ENCODE measurements around the gene CBX1.
"Not testable (repeated sequence)": the region's sequence is repeated elsewhere in the genome, so short reads cannot be mapped to it uniquely, and the experiment has no call there.

The CBX1 gene

DNA sequence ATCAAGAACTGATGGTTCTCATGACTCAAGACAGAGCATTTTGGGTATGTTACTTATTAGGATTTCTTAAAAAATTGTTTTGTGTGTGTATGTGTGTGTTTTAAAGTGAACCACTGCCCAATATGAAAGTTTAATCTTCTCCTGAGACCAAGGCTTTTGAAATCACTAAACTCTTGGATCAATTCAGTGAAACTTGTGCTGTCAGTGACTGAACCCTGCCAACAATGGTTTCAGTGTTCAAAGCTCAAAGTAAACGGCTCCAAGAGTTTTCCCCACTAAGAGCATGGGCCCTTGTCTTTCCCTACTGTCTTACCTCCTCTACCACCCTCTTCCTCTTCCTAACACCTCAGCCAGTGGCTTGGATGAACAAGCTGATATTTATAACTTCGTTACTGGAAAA lies 31.1 kb downstream of the CBX1 start:
- Histone ChIP-seq H3K27ac (ENCODE audit: low read depth, low read length) (no peak overlapping the region), H3K36me3 (ENCODE audit: control insufficient read depth, insufficient read depth, low read length) (peaks cover 86% of the 10 kb centered on the region)

GRCh38 chr17:48068491-48068961 lies 32.8 kb downstream of the CBX1 start:
- no peak overlapping the region for H3K27ac ChIP-seq (ENCODE audit: low read depth, low read length)

More for the DNA sequence above, 31.1 kb downstream of the CBX1 start:
- no peak overlapping the region for H3K9ac ChIP-seq (ENCODE audit: low read depth, low read length)
- H3K9me3 ChIP-seq (ENCODE audit: control insufficient read depth, insufficient read depth, low read length): no peaks in the 10 kb centered on the region
- no peak overlapping the region for H3K4me3 ChIP-seq (ENCODE audit: low read depth, low read length)
- H3K27me3 ChIP-seq (ENCODE audit: control insufficient read depth, insufficient read depth, low read length): no peaks in the 10 kb centered on the region
- H3K4me1 ChIP-seq (ENCODE audit: control insufficient read depth, insufficient read depth, low read length): peaks cover 9% of the 10 kb centered on the region

GRCh38 chr17:48067808-48068207 lies 33.5 kb downstream of the CBX1 start:
- not testable (repeated sequence) for H3K27ac ChIP-seq (ENCODE audit: low read depth, low read length); H3K27me3 ChIP-seq (ENCODE audit: control insufficient read depth, insufficient read depth, low read length); H3K9ac ChIP-seq (ENCODE audit: low read depth, low read length); H3K9me3 ChIP-seq (ENCODE audit: control insufficient read depth, insufficient read depth, low read length); H3K4me1 ChIP-seq (ENCODE audit: control insufficient read depth, insufficient read depth, low read length); H3K4me3 ChIP-seq (ENCODE audit: low read depth, low read length)
- H3K36me3 ChIP-seq (ENCODE audit: control insufficient read depth, insufficient read depth, low read length): peaks cover 85% of the 10 kb centered on the region

More at GRCh38 chr17:48068491-48068961, 32.8 kb downstream of the CBX1 start:
- Histone ChIP-seq H3K9me3 (ENCODE audit: control insufficient read depth, insufficient read depth, low read length) (no peaks in the 10 kb centered on the region), H3K4me3 (ENCODE audit: low read depth, low read length) (no peak overlapping the region), H3K4me1 (ENCODE audit: control insufficient read depth, insufficient read depth, low read length) (peaks cover 9% of the 10 kb centered on the region), H3K36me3 (ENCODE audit: control insufficient read depth, insufficient read depth, low read length) (peaks cover 85% of the 10 kb centered on the region), H3K9ac (ENCODE audit: low read depth, low read length) (no peak overlapping the region), H3K27me3 (ENCODE audit: control insufficient read depth, insufficient read depth, low read length) (no peaks in the 10 kb centered on the region)

DNA sequence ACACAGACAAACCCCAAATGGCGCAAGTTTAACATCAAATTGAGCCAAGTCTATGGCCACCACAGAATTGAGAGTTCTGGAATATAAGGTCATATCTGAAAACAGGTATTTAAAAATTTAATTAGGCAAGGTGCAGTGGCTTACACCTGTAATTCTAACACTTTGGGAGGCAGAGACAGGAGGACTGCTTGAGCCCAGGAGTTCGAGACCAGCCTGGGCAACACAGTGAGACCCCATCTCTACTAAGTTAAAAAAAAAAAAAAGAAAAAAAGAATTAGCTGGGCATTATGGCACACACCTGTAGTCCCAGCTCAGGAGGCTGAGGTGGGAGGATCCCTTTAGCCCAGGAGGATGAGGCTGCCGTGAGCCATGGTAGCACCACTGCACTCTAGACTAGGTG lies 34.0 kb downstream of the CBX1 start:
- Histone ChIP-seq H3K9me3 (ENCODE audit: control insufficient read depth, insufficient read depth, low read length) (no peaks in the 10 kb centered on the region), H3K36me3 (ENCODE audit: control insufficient read depth, insufficient read depth, low read length) (peaks cover 88% of the 10 kb centered on the region), H3K27ac (ENCODE audit: low read depth, low read length) (peak overlapping the region; percentile 4)

DNA sequence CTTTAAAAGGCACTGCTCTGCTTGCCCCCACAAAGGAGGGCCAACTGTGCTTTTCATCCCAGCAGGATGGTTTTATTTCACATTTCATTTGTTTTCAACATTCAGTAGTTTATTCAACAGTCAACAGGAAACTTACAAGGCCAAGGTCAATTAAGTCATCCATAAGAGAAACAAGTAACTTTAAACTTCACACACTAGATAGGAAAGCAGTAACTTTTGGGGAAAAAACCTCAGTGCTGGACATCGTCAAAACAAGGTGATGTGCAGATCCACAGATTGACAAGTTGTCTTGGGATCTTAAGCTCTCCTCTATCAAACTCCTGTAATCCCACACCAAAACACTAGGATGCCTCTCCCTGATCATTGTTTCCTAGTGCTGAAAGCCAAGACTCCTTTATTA lies 34.6 kb downstream of the CBX1 start:
- Histone ChIP-seq H3K9me3 (ENCODE audit: control insufficient read depth, insufficient read depth, low read length) (no peaks in the 10 kb centered on the region), H3K4me3 (ENCODE audit: low read depth, low read length) (no peak overlapping the region), H3K27ac (ENCODE audit: low read depth, low read length) (peak overlapping the region; percentile 4), H3K36me3 (ENCODE audit: control insufficient read depth, insufficient read depth, low read length) (peaks cover 88% of the 10 kb centered on the region), H3K4me1 (ENCODE audit: control insufficient read depth, insufficient read depth, low read length) (peaks cover 9% of the 10 kb centered on the region), H3K27me3 (ENCODE audit: control insufficient read depth, insufficient read depth, low read length) (no peaks in the 10 kb centered on the region), H3K9ac (ENCODE audit: low read depth, low read length) (no peak overlapping the region)

More for the DNA sequence above, 34.0 kb downstream of the CBX1 start:
- Histone ChIP-seq H3K4me1 (ENCODE audit: control insufficient read depth, insufficient read depth, low read length) (peaks cover 9% of the 10 kb centered on the region), H3K27me3 (ENCODE audit: control insufficient read depth, insufficient read depth, low read length) (no peaks in the 10 kb centered on the region), H3K9ac (ENCODE audit: low read depth, low read length) (no peak overlapping the region), H3K4me3 (ENCODE audit: low read depth, low read length) (no peak overlapping the region)

GRCh38 chr17:48066192-48066591 lies 35.1 kb downstream of the CBX1 start:
- no peak overlapping the region for H3K9ac ChIP-seq (ENCODE audit: low read depth, low read length)
- H3K4me3 ChIP-seq (ENCODE audit: low read depth, low read length): no peak overlapping the region
- H3K27me3 ChIP-seq (ENCODE audit: control insufficient read depth, insufficient read depth, low read length): no peaks in the 10 kb centered on the region
- H3K36me3 ChIP-seq (ENCODE audit: control insufficient read depth, insufficient read depth, low read length): peaks cover 87% of the 10 kb centered on the region
- H3K4me1 ChIP-seq (ENCODE audit: control insufficient read depth, insufficient read depth, low read length): peaks cover 9% of the 10 kb centered on the region
- H3K27ac ChIP-seq (ENCODE audit: low read depth, low read length): peak overlapping the region; percentile 65
- H3K9me3 ChIP-seq (ENCODE audit: control insufficient read depth, insufficient read depth, low read length): no peaks in the 10 kb centered on the region

GRCh38 chr17:48064638-48065037 lies 36.6 kb downstream of the CBX1 start:
- Histone ChIP-seq H3K9me3 (ENCODE audit: control insufficient read depth, insufficient read depth, low read length) (no peaks in the 10 kb centered on the region), H3K27ac (ENCODE audit: low read depth, low read length) (no peak overlapping the region), H3K9ac (ENCODE audit: low read depth, low read length) (no peak overlapping the region), H3K27me3 (ENCODE audit: control insufficient read depth, insufficient read depth, low read length) (no peaks in the 10 kb centered on the region), H3K4me1 (ENCODE audit: control insufficient read depth, insufficient read depth, low read length) (peaks cover 9% of the 10 kb centered on the region), H3K36me3 (ENCODE audit: control insufficient read depth, insufficient read depth, low read length) (peaks cover 83% of the 10 kb centered on the region), H3K4me3 (ENCODE audit: low read depth, low read length) (no peak overlapping the region)

DNA sequence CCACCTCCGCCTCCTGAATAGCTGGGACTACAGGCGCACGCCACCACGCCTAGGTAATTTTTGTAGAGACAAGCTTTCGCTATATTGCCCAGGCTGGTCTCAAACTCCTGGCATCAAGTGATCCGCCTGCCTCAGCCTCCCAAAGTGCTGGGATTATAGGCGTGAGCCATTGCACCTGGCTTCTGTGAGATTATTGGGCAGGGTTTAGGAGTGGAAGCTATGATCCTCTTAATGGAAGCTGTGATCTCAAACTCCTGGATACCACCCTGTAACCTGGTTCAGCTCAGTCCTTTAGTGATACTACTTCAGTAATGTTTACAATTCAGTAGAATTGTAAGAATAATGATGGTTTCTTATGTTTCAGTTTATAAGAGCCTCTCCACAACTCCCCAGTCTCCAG lies 39.0 kb downstream of the CBX1 start:
- Histone ChIP-seq H3K27me3 (ENCODE audit: control insufficient read depth, insufficient read depth, low read length) (no peaks in the 10 kb centered on the region), H3K4me1 (ENCODE audit: control insufficient read depth, insufficient read depth, low read length) (peaks cover 9% of the 10 kb centered on the region), H3K9ac (ENCODE audit: low read depth, low read length) (no peak overlapping the region), H3K9me3 (ENCODE audit: control insufficient read depth, insufficient read depth, low read length) (no peaks in the 10 kb centered on the region), H3K36me3 (ENCODE audit: control insufficient read depth, insufficient read depth, low read length) (peaks cover 88% of the 10 kb centered on the region), H3K4me3 (ENCODE audit: low read depth, low read length) (no peak overlapping the region), H3K27ac (ENCODE audit: low read depth, low read length) (no peak overlapping the region)

DNA sequence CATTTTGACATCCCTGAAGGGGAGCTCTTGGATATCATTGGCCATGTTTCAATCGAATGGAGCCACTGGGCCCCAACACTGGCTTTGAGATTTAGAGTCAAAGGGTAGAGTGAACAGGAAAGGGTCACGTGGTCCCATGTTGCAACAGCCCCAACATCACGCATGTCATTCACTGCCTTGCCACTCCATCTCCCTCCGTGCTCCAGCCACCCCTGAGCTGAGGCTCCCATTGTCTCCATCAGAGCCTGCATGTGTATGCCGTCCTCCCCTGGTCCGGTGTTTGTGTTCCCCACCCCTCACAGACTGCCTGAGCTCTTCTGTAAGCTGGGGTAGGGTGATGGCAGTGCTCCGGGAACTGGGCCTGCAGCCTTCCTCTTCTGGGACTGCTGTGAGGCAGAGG lies 41.0 kb downstream of the CBX1 start:
- Histone ChIP-seq H3K4me1 (ENCODE audit: control insufficient read depth, insufficient read depth, low read length) (peaks cover 11% of the 10 kb centered on the region), H3K27me3 (ENCODE audit: control insufficient read depth, insufficient read depth, low read length) (no peaks in the 10 kb centered on the region), H3K4me3 (ENCODE audit: low read depth, low read length) (no peak overlapping the region), H3K9ac (ENCODE audit: low read depth, low read length) (no peak overlapping the region), H3K27ac (ENCODE audit: low read depth, low read length) (no peak overlapping the region), H3K36me3 (ENCODE audit: control insufficient read depth, insufficient read depth, low read length) (peaks cover 85% of the 10 kb centered on the region), H3K9me3 (ENCODE audit: control insufficient read depth, insufficient read depth, low read length) (no peaks in the 10 kb centered on the region)

GRCh38 chr17:48059125-48059668 lies 42.1 kb downstream of the CBX1 start:
- peaks cover 11% of the 10 kb centered on the region for H3K4me1 ChIP-seq (ENCODE audit: control insufficient read depth, insufficient read depth, low read length)
- H3K36me3 ChIP-seq (ENCODE audit: control insufficient read depth, insufficient read depth, low read length): peaks cover 74% of the 10 kb centered on the region
- no peak overlapping the region for H3K4me3 ChIP-seq (ENCODE audit: low read depth, low read length)
- H3K9me3 ChIP-seq (ENCODE audit: control insufficient read depth, insufficient read depth, low read length): no peaks in the 10 kb centered on the region
- H3K27me3 ChIP-seq (ENCODE audit: control insufficient read depth, insufficient read depth, low read length): no peaks in the 10 kb centered on the region
- no peak overlapping the region for H3K9ac ChIP-seq (ENCODE audit: low read depth, low read length)
- H3K27ac ChIP-seq (ENCODE audit: low read depth, low read length): no peak overlapping the region

- H3K36me3 ChIP-seq (ENCODE audit: control insufficient read depth, insufficient read depth, low read length): peaks cover 70% of the 10 kb centered on the region
- H3K27ac ChIP-seq (ENCODE audit: low read depth, low read length): no peak overlapping the region
- no peak overlapping the region for H3K9ac ChIP-seq (ENCODE audit: low read depth, low read length)
- no peak overlapping the region for H3K4me3 ChIP-seq (ENCODE audit: low read depth, low read length)
- peaks cover 17% of the 10 kb centered on the region for H3K4me1 ChIP-seq (ENCODE audit: control insufficient read depth, insufficient read depth, low read length)
- no peaks in the 10 kb centered on the region for H3K27me3 ChIP-seq (ENCODE audit: control insufficient read depth, insufficient read depth, low read length)
- H3K9me3 ChIP-seq (ENCODE audit: control insufficient read depth, insufficient read depth, low read length): no peaks in the 10 kb centered on the region
Measured at GRCh38 chr17:48058393-48059124, 42.7 kb downstream of the CBX1 start.
